Neural cell (in vitro differentiated cells): ENCODE data around the gene UBAC2. TPM values are rescaled to one million over a fixed set of nuclear protein-coding genes. Genes with fewer than 3 reads are reported as not detected.

Experiments
- H2AFZ ChIP-seq: fragments of 200-600, 300-800 bp; sonication (generic), shearing (Covaris generic); 2 replicates; pipeline ENCODE4 v1.6.0; 2014; ENCODE audit warnings: low read depth, mild to moderate bottlenecking, antibody characterized with exemption, low read length, moderate library complexity
- H3F3A ChIP-seq: fragments of 200-600 bp; shearing (Covaris generic); 2 replicates; pipeline ENCODE4 v1.6.1; 2016; ENCODE audit warnings: mild to moderate bottlenecking, moderate library complexity, mixed read lengths, antibody characterized with exemption, low read length; ENCODE audit not compliant: insufficient read depth, poor library complexity, severe bottlenecking
- H3K27ac ChIP-seq: fragments of 200-600, 300-800 bp; sonication (generic), shearing (Covaris generic); 2 replicates; pipeline ENCODE4 v1.5.1; 2014; ENCODE audit warnings: mild to moderate bottlenecking, low read length, moderate library complexity
- H3K27me3 ChIP-seq: fragments of 300-800, 200-600 bp; sonication (generic), shearing (Covaris generic); 2 replicates; pipeline ENCODE4 v1.6.0; 2014; ENCODE audit warnings: mild to moderate bottlenecking, low read depth, low read length, moderate library complexity; ENCODE audit not compliant: insufficient read depth
- H3K36me3 ChIP-seq: fragments of 300-800, 200-600 bp; sonication (generic), shearing (Covaris generic); 2 replicates; pipeline ENCODE4 v1.5.1; 2014; ENCODE audit warnings: mild to moderate bottlenecking, antibody characterized with exemption, low read length, moderate library complexity; ENCODE audit not compliant: insufficient read depth
- H3K4me2 ChIP-seq: fragments of 300-800, 200-600 bp; sonication (generic), shearing (Covaris generic); 2 replicates; pipeline ENCODE4 v1.6.0; 2014; ENCODE audit warnings: mild to moderate bottlenecking, low read length
- H3K4me3 ChIP-seq: fragments of 300-800, 200-600 bp; sonication (generic), shearing (Covaris generic); 2 replicates; pipeline ENCODE4 v1.5.1; 2014; ENCODE audit warnings: mild to moderate bottlenecking, low read length, moderate library complexity
- H3K79me2 ChIP-seq: fragments of 200-600 bp; shearing (Covaris generic); replicated peaks from 2 replicates; pipeline ENCODE4 v1.6.0; 2014; ENCODE audit warnings: mild to moderate bottlenecking, low read length, moderate library complexity; ENCODE audit not compliant: insufficient read depth
- H3K9ac ChIP-seq: fragments of 300-800, 200-600 bp; sonication (generic), shearing (Covaris generic); 2 replicates; pipeline ENCODE4 v1.6.1; 2016; ENCODE audit warnings: mild to moderate bottlenecking, low read length, mixed read lengths
- H3K9me2 ChIP-seq: fragments of 200-600 bp; shearing (Covaris generic); 2 replicates; pipeline ENCODE4 v1.6.1; 2016; ENCODE audit warnings: mild to moderate bottlenecking, low read length, mixed read lengths; ENCODE audit not compliant: insufficient read depth
- H3K9me3 ChIP-seq: fragments of 200-600, 300-800 bp; sonication (generic), shearing (Covaris generic); 2 replicates; pipeline ENCODE4 v1.6.1; 2016; ENCODE audit warnings: mild to moderate bottlenecking, mixed run types, low read length, moderate library complexity, mixed read lengths
- H4K20me1 ChIP-seq: fragments of 200-600 bp; shearing (Covaris generic); 2 replicates; pipeline ENCODE4 v1.6.1; 2016; ENCODE audit warnings: mild to moderate bottlenecking, mixed run types; ENCODE audit not compliant: insufficient read depth
- EZH2 ChIP-seq: fragments of 200-600, 300-800 bp; shearing (Covaris generic), sonication (generic); IDR thresholded peaks from 2 replicates; pipeline ENCODE4 v1.6.1; 2014; ENCODE audit warnings: antibody characterized with exemption, low read length, borderline replicate concordance, mild to moderate bottlenecking; ENCODE audit not compliant: insufficient read depth, poor library complexity, severe bottlenecking
- MXI1 ChIP-seq: fragments of 450-650 bp; conservative IDR thresholded peaks from 2 replicates; pipeline ENCODE4 v1.6.1; 2014; ENCODE audit warnings: antibody characterized with exemption, mild to moderate bottlenecking; ENCODE audit not compliant: poor library complexity, severe bottlenecking
- POLR2AphosphoS5 ChIP-seq: IDR thresholded peaks from 2 replicates; pipeline ENCODE4 v1.6.1; 2012
- RAD21 ChIP-seq: fragments of 450-650 bp; conservative IDR thresholded peaks from 2 replicates; pipeline ENCODE4 v1.6.1; 2014; ENCODE audit warnings: antibody characterized with exemption, mild to moderate bottlenecking, moderate library complexity
- SMC3 ChIP-seq: fragments of 450-650 bp; conservative IDR thresholded peaks from 2 replicates; pipeline ENCODE4 v1.6.1; 2014; ENCODE audit warnings: antibody characterized with exemption, mild to moderate bottlenecking, moderate library complexity; ENCODE audit not compliant: poor library complexity
- polyA plus RNA-seq: library from polyadenylated mRNA; depleted of rRNA; stranded (reverse); fragments of >200 nt; gene quantifications from 2 replicates; pipeline ENCODE4 v1.2.3, GENCODE V29; 2014
- TF ChIP-seq, protein P1 (sequence below): IDR thresholded peaks from 2 replicates; pipeline ENCODE4 v1.6.1; 2012; ENCODE audit warnings: borderline replicate concordance
- TF ChIP-seq, protein P2 (sequence below): fragments of 450-650 bp; IDR thresholded peaks from 2 replicates; pipeline ENCODE4 v1.5.1; 2014; ENCODE audit warnings: antibody characterized with exemption, mild to moderate bottlenecking, moderate library complexity; ENCODE audit not compliant: poor library complexity, severe bottlenecking

Gene UBAC2
- polyA plus RNA-seq, 1 donor from 2014 or later = 56.9 TPM

DNA sequence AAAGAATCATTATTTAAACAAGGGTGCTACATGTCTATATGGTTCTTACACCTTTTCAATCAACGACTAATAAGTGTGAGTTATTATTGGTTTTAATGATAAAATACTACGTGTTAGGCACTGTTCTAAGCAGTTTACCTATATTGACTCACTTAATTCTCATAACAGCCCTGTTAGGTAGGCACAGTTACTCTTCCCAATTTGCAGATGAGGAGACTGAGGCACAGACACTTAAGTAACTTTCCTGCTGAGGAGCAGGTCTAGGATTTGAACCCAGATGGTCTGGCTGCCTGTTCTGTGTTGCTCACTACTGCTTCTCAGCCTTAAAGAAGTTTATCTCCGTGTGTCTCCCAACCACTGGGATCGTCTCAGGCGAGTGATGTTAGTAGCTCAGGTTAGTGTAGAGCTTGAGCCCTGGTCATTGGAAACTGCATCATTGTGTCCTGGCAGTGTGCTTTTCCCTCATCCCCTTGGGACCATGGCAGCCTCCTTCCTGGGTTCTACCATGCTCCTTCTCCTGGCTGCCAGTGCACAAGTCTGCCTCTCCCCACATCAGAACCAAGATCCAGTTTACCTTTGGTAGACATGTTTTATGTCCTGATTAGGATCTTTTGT, 10.9 kb downstream of the UBAC2 start:
- H3F3A ChIP-seq = no peaks in the 10 kb centered on the region
- no peaks in the 10 kb centered on the region for H3K9me3 ChIP-seq
- no peak overlapping the region for H3K27ac ChIP-seq
- no peak overlapping the region for H3K4me3 ChIP-seq
- H2AFZ ChIP-seq = no peak overlapping the region
- no peaks in the 10 kb centered on the region for H4K20me1 ChIP-seq
- H3K4me2 ChIP-seq = no peak overlapping the region
- H3K9ac ChIP-seq = no peak overlapping the region
- no peaks in the 10 kb centered on the region for H3K27me3 ChIP-seq
- peaks cover 2% of the 10 kb centered on the region for H3K79me2 ChIP-seq
- no peaks in the 10 kb centered on the region for H3K9me2 ChIP-seq
- no peaks in the 10 kb centered on the region for H3K36me3 ChIP-seq
- TF ChIP-seq POLR2AphosphoS5 (no peak), EZH2 (no peak), SMC3 (no peak)
- TF ChIP-seq, protein P1, sequence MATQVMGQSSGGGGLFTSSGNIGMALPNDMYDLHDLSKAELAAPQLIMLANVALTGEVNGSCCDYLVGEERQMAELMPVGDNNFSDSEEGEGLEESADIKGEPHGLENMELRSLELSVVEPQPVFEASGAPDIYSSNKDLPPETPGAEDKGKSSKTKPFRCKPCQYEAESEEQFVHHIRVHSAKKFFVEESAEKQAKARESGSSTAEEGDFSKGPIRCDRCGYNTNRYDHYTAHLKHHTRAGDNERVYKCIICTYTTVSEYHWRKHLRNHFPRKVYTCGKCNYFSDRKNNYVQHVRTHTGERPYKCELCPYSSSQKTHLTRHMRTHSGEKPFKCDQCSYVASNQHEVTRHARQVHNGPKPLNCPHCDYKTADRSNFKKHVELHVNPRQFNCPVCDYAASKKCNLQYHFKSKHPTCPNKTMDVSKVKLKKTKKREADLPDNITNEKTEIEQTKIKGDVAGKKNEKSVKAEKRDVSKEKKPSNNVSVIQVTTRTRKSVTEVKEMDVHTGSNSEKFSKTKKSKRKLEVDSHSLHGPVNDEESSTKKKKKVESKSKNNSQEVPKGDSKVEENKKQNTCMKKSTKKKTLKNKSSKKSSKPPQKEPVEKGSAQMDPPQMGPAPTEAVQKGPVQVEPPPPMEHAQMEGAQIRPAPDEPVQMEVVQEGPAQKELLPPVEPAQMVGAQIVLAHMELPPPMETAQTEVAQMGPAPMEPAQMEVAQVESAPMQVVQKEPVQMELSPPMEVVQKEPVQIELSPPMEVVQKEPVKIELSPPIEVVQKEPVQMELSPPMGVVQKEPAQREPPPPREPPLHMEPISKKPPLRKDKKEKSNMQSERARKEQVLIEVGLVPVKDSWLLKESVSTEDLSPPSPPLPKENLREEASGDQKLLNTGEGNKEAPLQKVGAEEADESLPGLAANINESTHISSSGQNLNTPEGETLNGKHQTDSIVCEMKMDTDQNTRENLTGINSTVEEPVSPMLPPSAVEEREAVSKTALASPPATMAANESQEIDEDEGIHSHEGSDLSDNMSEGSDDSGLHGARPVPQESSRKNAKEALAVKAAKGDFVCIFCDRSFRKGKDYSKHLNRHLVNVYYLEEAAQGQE = no peak

DNA sequence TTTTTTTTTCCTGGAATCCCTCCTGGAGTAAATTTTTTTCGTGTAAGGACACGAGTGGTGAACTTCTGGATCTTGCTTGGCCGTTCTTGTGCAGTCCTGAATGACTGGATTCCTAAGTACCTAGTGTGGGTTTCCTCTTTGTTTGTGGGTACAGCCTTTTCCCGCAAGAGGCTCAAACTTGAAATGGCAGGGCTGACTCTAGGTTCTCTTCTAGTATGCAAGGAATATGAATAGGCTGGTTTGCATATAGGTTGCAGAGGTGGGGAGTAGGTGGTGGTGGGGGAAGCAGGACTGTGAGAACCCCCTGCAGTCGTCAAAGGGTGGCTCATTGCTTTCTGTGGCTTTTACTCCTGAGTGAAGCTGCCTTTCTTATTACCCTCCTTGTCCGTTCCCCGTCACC, 13.6 kb downstream of the UBAC2 start:
- no peak overlapping the region for H3K9ac ChIP-seq
- no peaks in the 10 kb centered on the region for H3K36me3 ChIP-seq
- H3F3A ChIP-seq = no peaks in the 10 kb centered on the region
- no peak overlapping the region for H3K27ac ChIP-seq
- TF ChIP-seq RAD21 (no peak), MXI1 (no peak), EZH2 (no peak), SMC3 (no peak)
- TF ChIP-seq, protein P2, sequence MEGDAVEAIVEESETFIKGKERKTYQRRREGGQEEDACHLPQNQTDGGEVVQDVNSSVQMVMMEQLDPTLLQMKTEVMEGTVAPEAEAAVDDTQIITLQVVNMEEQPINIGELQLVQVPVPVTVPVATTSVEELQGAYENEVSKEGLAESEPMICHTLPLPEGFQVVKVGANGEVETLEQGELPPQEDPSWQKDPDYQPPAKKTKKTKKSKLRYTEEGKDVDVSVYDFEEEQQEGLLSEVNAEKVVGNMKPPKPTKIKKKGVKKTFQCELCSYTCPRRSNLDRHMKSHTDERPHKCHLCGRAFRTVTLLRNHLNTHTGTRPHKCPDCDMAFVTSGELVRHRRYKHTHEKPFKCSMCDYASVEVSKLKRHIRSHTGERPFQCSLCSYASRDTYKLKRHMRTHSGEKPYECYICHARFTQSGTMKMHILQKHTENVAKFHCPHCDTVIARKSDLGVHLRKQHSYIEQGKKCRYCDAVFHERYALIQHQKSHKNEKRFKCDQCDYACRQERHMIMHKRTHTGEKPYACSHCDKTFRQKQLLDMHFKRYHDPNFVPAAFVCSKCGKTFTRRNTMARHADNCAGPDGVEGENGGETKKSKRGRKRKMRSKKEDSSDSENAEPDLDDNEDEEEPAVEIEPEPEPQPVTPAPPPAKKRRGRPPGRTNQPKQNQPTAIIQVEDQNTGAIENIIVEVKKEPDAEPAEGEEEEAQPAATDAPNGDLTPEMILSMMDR = no peak
- TF ChIP-seq, protein P1 = no peak
- no peaks in the 10 kb centered on the region for H3K27me3 ChIP-seq
- H4K20me1 ChIP-seq = no peaks in the 10 kb centered on the region
- H3K79me2 ChIP-seq = peaks cover 7% of the 10 kb centered on the region
- H3K4me3 ChIP-seq = no peak overlapping the region
- H3K4me2 ChIP-seq = no peak overlapping the region
- H3K9me2 ChIP-seq = no peaks in the 10 kb centered on the region
- H3K9me3 ChIP-seq = no peaks in the 10 kb centered on the region
- no peak overlapping the region for H2AFZ ChIP-seq
